OCI-LY3 (cell line): ENCODE results near the gene RALGAPB.

ENCODE experiments used
- EZH2phosphoT487 ChIP-seq: fragments of 200-600 bp; shearing (Covaris generic); IDR thresholded peaks from 2 replicates; pipeline ENCODE4 v1.6.1; 2018; ENCODE audit warnings: antibody characterized with exemption, mixed run types, low read depth
- TF ChIP-seq, protein P1 (sequence below): fragments of 200-600, 300-600 bp; sonication (generic); IDR thresholded peaks from 2 replicates; pipeline ENCODE4 v1.5.1; 2014; ENCODE audit warnings: antibody characterized with exemption, low read length, low read depth

DNA sequence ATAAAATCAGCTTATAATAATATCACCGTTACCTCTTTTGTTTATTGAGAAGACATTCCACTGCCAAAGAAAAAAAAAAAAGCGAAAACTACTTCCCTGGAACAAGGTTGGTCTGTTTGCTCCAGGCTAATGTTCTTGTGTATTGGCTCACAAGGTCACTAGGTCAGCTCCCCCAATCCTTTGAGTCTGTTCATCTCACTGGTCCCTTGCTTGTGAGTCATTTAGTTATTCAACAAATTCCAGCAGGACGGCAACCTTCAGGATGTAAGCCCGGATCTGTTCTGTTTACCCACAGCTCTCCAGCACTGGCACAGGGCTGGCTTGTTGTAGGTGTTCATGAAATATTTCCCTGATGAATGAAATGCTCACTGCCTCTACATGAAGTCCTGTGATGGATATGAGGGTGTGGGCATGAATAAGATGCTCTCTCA, 132.2 kb downstream of the RALGAPB start:
- TF ChIP-seq, protein P1, sequence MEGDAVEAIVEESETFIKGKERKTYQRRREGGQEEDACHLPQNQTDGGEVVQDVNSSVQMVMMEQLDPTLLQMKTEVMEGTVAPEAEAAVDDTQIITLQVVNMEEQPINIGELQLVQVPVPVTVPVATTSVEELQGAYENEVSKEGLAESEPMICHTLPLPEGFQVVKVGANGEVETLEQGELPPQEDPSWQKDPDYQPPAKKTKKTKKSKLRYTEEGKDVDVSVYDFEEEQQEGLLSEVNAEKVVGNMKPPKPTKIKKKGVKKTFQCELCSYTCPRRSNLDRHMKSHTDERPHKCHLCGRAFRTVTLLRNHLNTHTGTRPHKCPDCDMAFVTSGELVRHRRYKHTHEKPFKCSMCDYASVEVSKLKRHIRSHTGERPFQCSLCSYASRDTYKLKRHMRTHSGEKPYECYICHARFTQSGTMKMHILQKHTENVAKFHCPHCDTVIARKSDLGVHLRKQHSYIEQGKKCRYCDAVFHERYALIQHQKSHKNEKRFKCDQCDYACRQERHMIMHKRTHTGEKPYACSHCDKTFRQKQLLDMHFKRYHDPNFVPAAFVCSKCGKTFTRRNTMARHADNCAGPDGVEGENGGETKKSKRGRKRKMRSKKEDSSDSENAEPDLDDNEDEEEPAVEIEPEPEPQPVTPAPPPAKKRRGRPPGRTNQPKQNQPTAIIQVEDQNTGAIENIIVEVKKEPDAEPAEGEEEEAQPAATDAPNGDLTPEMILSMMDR = no peak
- TF ChIP-seq EZH2phosphoT487 = no peak
